Ovary (tissue), 3 donors: ENCODE results near the gene PARD3B.

Source experiments
- CTCF ChIP-seq, 3 donors: fragments of 450-650 bp in 2 of 3; fragments of 200-600 bp in 1 of 3; IDR thresholded peaks; one replicate each; pipeline versions ENCODE4 v1.5.1 to v1.8.0; 2016 to 2022; ENCODE audit warnings: antibody characterized with exemption in 3 of 3, mild to moderate bottlenecking in 1 of 3
- EP300 ChIP-seq: sonication (generic); formaldehyde crosslinking; IDR thresholded peaks from one replicate; pipeline ENCODE4 v1.6.1; 2017; ENCODE audit warnings: antibody characterized with exemption
- POLR2A ChIP-seq: fragments of 450-650 bp; IDR thresholded peaks from one replicate; pipeline ENCODE4 v1.6.1; 2017; ENCODE audit warnings: antibody characterized with exemption, mild to moderate bottlenecking, moderate library complexity
- donor health status: DM: no; HTN: no; CAD: no.

GRCh38 chr2:205464681-205465080, 919.4 kb downstream of the PARD3B start:
- TF ChIP-seq CTCF (IDR thresholded peaks at IDR 0.05) (no peak), POLR2A (no peak), EP300 (no peak)
